HG02938 (cell line): ENCODE results near the gene RFTN1.

Experiments
- ATAC-seq: cut with Tn5 transposase; IDR thresholded peaks from one replicate; pipeline ENCODE4 v1.9.1; 2021; ENCODE audit warnings: mild to moderate bottlenecking, moderate library complexity; ENCODE audit not compliant: unreplicated experiment

The RFTN1 gene

GRCh38 chr3:16415911-16416476 is 97.5 kb downstream of the RFTN1 start:
- ATAC-seq: no peak

- no peak for ATAC-seq
Observed at GRCh38 chr3:16413321-16413720, 100.2 kb downstream of the RFTN1 start.

- ATAC-seq: no peak
Observed at GRCh38 chr3:16412192-16412800, 101.2 kb downstream of the RFTN1 start.

- no peak for ATAC-seq
Observed at GRCh38 chr3:16411441-16411840, 102.1 kb downstream of the RFTN1 start.

- ATAC-seq: no peak
Observed at GRCh38 chr3:16410659-16411058, 102.8 kb downstream of the RFTN1 start.

- no peak for ATAC-seq
Observed at GRCh38 chr3:16409032-16409431, 104.5 kb downstream of the RFTN1 start.

- ATAC-seq: no peak
Observed at GRCh38 chr3:16407366-16407765, 106.1 kb downstream of the RFTN1 start.

GRCh38 chr3:16406579-16406978 is 106.9 kb downstream of the RFTN1 start:
- peak; percentile 34 for ATAC-seq

- ATAC-seq: no peak
Observed at GRCh38 chr3:16406166-16406565, 107.3 kb downstream of the RFTN1 start.

- ATAC-seq: no peak
Observed at GRCh38 chr3:16404349-16404895, 109.1 kb downstream of the RFTN1 start.

- ATAC-seq: no peak
Observed at GRCh38 chr3:16402451-16402850, 111.0 kb downstream of the RFTN1 start.

- ATAC-seq: no peak
Observed at GRCh38 chr3:16401273-16401672, 112.2 kb downstream of the RFTN1 start.

GRCh38 chr3:16400106-16400931 is 113.2 kb downstream of the RFTN1 start:
- ATAC-seq: no peak

GRCh38 chr3:16399473-16399872 is 114.0 kb downstream of the RFTN1 start:
- no peak for ATAC-seq

GRCh38 chr3:16398648-16399047 is 114.9 kb downstream of the RFTN1 start:
- no peak for ATAC-seq

GRCh38 chr3:16396202-16396601 is 117.3 kb downstream of the RFTN1 start:
- no peak for ATAC-seq

- ATAC-seq: no peak
Observed at GRCh38 chr3:16395212-16395611, 118.3 kb downstream of the RFTN1 start.

- ATAC-seq: no peak
Observed at GRCh38 chr3:16394639-16395038, 118.9 kb downstream of the RFTN1 start.

- no peak for ATAC-seq
Observed at GRCh38 chr3:16392717-16393116, 120.8 kb downstream of the RFTN1 start.

- no peak for ATAC-seq
Observed at GRCh38 chr3:16392065-16392464, 121.4 kb downstream of the RFTN1 start.

- no peak for ATAC-seq
Observed at GRCh38 chr3:16390581-16390980, 122.9 kb downstream of the RFTN1 start.
